Nephron progenitor cell (in vitro differentiated cells): ENCODE data around the gene GNGT1.

Experiments used
- DNase-seq: peaks from one replicate; pipeline ENCODE4 v3.0.0; 2021
- H3K27ac Mint-ChIP-seq: 2 replicates; pipeline ENCODE4 v1.8.0; 2021; ENCODE audit warnings: mild to moderate bottlenecking, moderate library complexity, mixed read lengths
- H3K27me3 Mint-ChIP-seq: 2 replicates; pipeline ENCODE4 v1.8.0; 2021; ENCODE audit warnings: mild to moderate bottlenecking, low read depth, mixed read lengths; ENCODE audit not compliant: poor library complexity
- H3K36me3 Mint-ChIP-seq: 2 replicates; pipeline ENCODE4 v1.8.0; 2021; ENCODE audit warnings: low read depth, mixed read lengths
- H3K4me1 Mint-ChIP-seq: 2 replicates; pipeline ENCODE4 v1.8.0; 2021; ENCODE audit warnings: mixed read lengths
- H3K4me3 Mint-ChIP-seq: 2 replicates; pipeline ENCODE4 v1.8.0; 2021; ENCODE audit warnings: mild to moderate bottlenecking, moderate library complexity, mixed read lengths
- H3K9me3 Mint-ChIP-seq: 2 replicates; pipeline ENCODE4 v1.8.0; 2021; ENCODE audit warnings: mild to moderate bottlenecking, moderate library complexity, mixed read lengths
- TF ChIP-seq, protein P1 (sequence below): fragments of 200-600 bp; sonication (generic); IDR thresholded peaks from 2 replicates; pipeline ENCODE4 v1.5.0; 2021; ENCODE audit warnings: antibody characterized with exemption

The GNGT1 gene

DNA sequence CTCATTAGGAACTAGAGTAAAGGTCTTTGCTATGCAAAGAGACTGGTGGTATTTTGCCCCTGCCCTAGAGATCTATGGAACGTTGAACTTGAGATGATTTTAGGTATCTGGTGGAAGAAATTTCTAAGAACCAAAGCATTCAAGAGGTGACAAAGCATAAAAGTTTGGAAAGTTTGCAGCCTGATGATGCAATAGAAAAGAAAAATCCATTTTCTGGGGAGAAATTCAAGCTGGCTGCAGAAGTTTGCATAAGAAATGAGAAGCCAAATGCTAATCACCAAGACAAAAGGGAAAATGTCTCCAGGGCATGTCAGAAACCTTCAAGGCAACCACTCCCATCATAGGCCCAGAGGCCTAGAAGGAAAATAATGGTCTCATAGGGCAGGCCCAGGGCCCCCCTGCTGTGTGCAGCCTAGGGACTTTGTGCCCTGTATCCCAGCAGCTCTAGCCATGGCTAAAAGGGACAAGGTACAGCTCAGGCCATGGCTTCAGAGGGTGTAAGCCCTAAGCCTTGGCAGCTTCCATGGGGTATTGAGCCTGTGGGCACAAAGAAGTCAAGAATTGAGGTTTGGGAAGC is 32.3 kb upstream of the GNGT1 start:
- TF ChIP-seq, protein P1, sequence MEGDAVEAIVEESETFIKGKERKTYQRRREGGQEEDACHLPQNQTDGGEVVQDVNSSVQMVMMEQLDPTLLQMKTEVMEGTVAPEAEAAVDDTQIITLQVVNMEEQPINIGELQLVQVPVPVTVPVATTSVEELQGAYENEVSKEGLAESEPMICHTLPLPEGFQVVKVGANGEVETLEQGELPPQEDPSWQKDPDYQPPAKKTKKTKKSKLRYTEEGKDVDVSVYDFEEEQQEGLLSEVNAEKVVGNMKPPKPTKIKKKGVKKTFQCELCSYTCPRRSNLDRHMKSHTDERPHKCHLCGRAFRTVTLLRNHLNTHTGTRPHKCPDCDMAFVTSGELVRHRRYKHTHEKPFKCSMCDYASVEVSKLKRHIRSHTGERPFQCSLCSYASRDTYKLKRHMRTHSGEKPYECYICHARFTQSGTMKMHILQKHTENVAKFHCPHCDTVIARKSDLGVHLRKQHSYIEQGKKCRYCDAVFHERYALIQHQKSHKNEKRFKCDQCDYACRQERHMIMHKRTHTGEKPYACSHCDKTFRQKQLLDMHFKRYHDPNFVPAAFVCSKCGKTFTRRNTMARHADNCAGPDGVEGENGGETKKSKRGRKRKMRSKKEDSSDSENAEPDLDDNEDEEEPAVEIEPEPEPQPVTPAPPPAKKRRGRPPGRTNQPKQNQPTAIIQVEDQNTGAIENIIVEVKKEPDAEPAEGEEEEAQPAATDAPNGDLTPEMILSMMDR: no peak
- H3K36me3 Mint-ChIP-seq: no peaks in the 10 kb centered on the region
- no peak for DNase-seq
- peaks cover 2% of the 10 kb centered on the region for H3K27me3 Mint-ChIP-seq
- H3K9me3 Mint-ChIP-seq: peaks cover 18% of the 10 kb centered on the region
- no peaks in the 10 kb centered on the region for H3K4me1 Mint-ChIP-seq
- H3K4me3 Mint-ChIP-seq: no peak overlapping the region
- H3K27ac Mint-ChIP-seq: no peak overlapping the region

DNA sequence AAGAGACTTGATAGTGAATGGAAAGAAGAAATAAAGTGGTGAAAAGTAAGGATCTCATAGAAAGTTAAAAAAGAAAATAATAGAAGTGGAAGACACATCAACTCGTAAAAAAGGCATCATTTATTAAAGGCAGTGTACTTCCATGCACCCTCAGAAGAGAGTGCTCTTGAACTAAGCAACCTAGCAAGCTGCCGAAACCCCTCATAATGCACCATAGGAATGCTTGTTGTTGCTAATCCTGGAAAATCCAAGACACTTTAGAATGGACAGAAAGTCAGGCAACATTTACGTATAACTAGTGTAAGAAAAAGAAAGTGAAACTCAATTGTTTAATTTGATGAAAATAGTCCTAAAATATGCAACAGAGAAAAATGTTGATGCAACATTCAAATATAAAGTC is 28.6 kb upstream of the GNGT1 start:
- H3K27ac Mint-ChIP-seq: no peak overlapping the region
- no peak for DNase-seq
- TF ChIP-seq, protein P1: no peak
- no peaks in the 10 kb centered on the region for H3K36me3 Mint-ChIP-seq
- peaks cover 4% of the 10 kb centered on the region for H3K27me3 Mint-ChIP-seq
- H3K4me1 Mint-ChIP-seq: no peaks in the 10 kb centered on the region
- peaks cover 29% of the 10 kb centered on the region for H3K9me3 Mint-ChIP-seq
- H3K4me3 Mint-ChIP-seq: no peak overlapping the region

DNA sequence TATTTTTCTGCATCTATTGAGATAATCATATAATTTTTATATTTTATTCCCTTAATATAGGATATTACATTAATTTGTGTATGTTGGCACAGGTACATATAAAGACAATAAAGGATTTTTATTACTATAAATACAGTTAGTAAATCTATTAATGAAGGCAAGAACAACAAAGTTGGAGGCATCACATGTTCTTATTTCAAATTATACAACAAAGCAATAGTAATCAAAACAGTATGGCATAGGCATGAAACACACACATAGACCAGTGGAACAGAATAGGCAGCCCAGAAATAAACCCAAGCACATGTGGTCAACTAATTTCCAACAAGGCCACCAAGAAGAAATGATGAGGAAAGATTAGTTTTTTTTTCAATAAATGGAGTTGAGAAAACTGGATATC is 27.0 kb upstream of the GNGT1 start:
- TF ChIP-seq, protein P1: no peak
- Mint-ChIP-seq H3K27me3 (peaks cover 4% of the 10 kb centered on the region), H3K4me1 (no peaks in the 10 kb centered on the region)

DNA sequence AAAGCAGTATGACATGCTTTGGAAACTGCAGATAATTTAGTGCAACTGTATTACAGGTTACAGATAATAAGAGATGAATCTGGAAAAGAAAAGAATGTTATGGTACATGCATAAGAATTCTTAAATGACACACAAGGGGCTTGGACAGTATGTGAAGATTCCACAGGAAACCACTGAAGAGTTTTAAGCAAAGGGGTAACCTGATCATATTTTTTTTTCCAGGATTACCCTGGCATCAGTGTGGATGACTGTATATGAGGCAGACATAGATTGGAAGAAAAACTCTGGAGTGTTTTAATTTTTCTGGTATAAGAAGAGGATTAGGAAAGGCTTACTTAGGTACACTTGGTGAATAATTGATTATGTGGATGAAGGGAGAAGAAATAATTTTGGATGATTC is 23.9 kb upstream of the GNGT1 start:
- Mint-ChIP-seq H3K9me3 (peaks cover 20% of the 10 kb centered on the region), H3K27me3 (peaks cover 13% of the 10 kb centered on the region), H3K4me3 (no peak overlapping the region), H3K27ac (no peak overlapping the region), H3K4me1 (no peaks in the 10 kb centered on the region), H3K36me3 (no peaks in the 10 kb centered on the region)
- TF ChIP-seq, protein P1: no peak
- no peak for DNase-seq

More for the DNA sequence above, 27.0 kb upstream of the GNGT1 start:
- DNase-seq: no peak
- peaks cover 23% of the 10 kb centered on the region for H3K9me3 Mint-ChIP-seq
- no peaks in the 10 kb centered on the region for H3K36me3 Mint-ChIP-seq
- no peak overlapping the region for H3K27ac Mint-ChIP-seq
- no peak overlapping the region for H3K4me3 Mint-ChIP-seq

DNA sequence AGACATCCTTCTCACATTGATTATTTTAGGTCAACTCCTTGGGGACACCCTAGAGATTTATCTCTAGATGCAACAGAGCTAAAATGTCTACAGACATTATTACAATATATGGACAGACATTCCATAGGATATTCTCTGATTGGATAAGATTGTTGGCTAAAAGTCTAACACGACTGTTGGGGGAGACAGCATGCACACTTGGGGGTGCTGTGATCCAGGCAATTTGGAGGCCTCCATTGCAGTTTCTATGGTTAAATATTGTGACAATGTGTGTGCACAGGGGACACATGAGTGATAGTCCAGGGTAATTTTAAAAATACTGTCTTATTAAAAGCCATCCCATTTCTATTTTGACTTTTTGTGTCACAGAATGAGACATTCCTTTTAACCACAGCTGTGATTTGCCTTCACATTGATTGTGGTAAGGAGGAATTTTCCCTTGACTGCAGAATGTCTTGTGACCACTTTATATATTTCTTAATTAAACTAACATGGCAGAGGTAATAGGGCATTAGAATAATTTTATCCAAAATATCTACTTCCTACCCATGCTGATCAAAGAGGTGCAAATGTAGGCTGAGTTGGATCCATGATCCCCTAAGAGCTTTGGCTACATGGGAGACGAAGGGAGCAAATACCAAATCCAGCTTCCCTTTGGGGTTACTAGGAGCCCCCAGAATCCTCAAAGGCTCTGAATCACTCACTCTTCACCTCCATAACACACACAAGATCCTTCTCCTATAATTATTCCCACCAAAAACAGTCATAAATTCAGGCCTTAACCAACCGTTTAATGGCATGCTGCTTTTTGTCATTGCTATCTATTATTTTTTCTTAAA is 23.1 kb upstream of the GNGT1 start:
- TF ChIP-seq, protein P1: no peak
- Mint-ChIP-seq H3K27ac (no peak overlapping the region), H3K4me3 (no peak overlapping the region), H3K9me3 (peaks cover 16% of the 10 kb centered on the region), H3K27me3 (peaks cover 21% of the 10 kb centered on the region), H3K36me3 (no peaks in the 10 kb centered on the region), H3K4me1 (no peaks in the 10 kb centered on the region)
- DNase-seq: no peak
